LNCAP (cell line): ENCODE results near the gene IL1R1.

Source experiments
- CTCF ChIP-seq: fragments of 450-650 bp; IDR thresholded peaks from 2 replicates; pipeline ENCODE4 v1.5.1; 2017; ENCODE audit warnings: mild to moderate bottlenecking

IL1R1 gene

GRCh38 chr2:102116630-102117471 lies 25.7 kb upstream of the IL1R1 start:
- no peak for TF ChIP-seq CTCF

- TF ChIP-seq CTCF: no peak
Observed at GRCh38 chr2:102117472-102117858, 25.1 kb upstream of the IL1R1 start.

- no peak for TF ChIP-seq CTCF
Observed at GRCh38 chr2:102119255-102119654, 23.3 kb upstream of the IL1R1 start.

GRCh38 chr2:102120261-102120660 lies 22.3 kb upstream of the IL1R1 start:
- no peak for TF ChIP-seq CTCF

GRCh38 chr2:102120701-102121159 lies 21.8 kb upstream of the IL1R1 start:
- no peak for TF ChIP-seq CTCF

GRCh38 chr2:102122115-102122514 lies 20.4 kb upstream of the IL1R1 start:
- TF ChIP-seq CTCF: no peak

GRCh38 chr2:102122909-102123308 lies 19.6 kb upstream of the IL1R1 start:
- TF ChIP-seq CTCF: no peak

GRCh38 chr2:102126169-102126568 lies 16.4 kb upstream of the IL1R1 start:
- no peak for TF ChIP-seq CTCF
